Parathyroid adenoma (tissue), 2 donors: ENCODE results near the gene CHST10.

Experiments
- H2AFZ ChIP-seq: fragments of 300-600 bp; sonication (generic); one replicate; pipeline ENCODE4 v1.7.0; 2017; ENCODE audit warnings: antibody characterized with exemption, mild to moderate bottlenecking
- H3K27ac ChIP-seq: fragments of 300-600 bp; sonication (generic); one replicate; pipeline ENCODE4 v1.7.0; 2017
- H3K27me3 ChIP-seq: fragments of 300-600 bp; sonication (generic); one replicate; pipeline ENCODE4 v1.7.0; 2017; ENCODE audit warnings: low read length; ENCODE audit not compliant: control insufficient read depth, insufficient read depth
- H3K36me3 ChIP-seq: fragments of 300-600 bp; sonication (generic); one replicate; pipeline ENCODE4 v1.7.0; 2017; ENCODE audit warnings: low read length; ENCODE audit not compliant: control insufficient read depth, insufficient read depth
- H3K4me1 ChIP-seq: fragments of 300-600 bp; sonication (generic); one replicate; pipeline ENCODE4 v1.7.0; 2017; ENCODE audit warnings: control low read depth
- H3K4me2 ChIP-seq: fragments of 300-600 bp; sonication (generic); one replicate; pipeline ENCODE4 v1.7.0; 2017; ENCODE audit warnings: low read length
- H3K4me3 ChIP-seq: fragments of 300-600 bp; sonication (generic); one replicate; pipeline ENCODE4 v1.7.0; 2017; ENCODE audit warnings: low read depth, low read length
- H3K79me2 ChIP-seq: fragments of 300-600 bp; sonication (generic); one replicate; pipeline ENCODE4 v1.7.0; 2017; ENCODE audit warnings: control low read depth
- H3K9ac ChIP-seq: fragments of 300-600 bp; sonication (generic); one replicate; pipeline ENCODE4 v1.7.0; 2017; ENCODE audit warnings: mild to moderate bottlenecking
- H3K9me3 ChIP-seq: fragments of 300-600 bp; sonication (generic); one replicate; pipeline ENCODE4 v1.7.0; 2017; ENCODE audit warnings: low read length; ENCODE audit not compliant: control insufficient read depth
- TF ChIP-seq, protein P1 (sequence below): fragments of 300-600 bp; sonication (generic); IDR thresholded peaks from one replicate; pipeline ENCODE4 v1.7.0; 2017; ENCODE audit warnings: antibody characterized with exemption, mild to moderate bottlenecking
- donor health status: primary hyperparathyroidism.

CHST10 gene

DNA sequence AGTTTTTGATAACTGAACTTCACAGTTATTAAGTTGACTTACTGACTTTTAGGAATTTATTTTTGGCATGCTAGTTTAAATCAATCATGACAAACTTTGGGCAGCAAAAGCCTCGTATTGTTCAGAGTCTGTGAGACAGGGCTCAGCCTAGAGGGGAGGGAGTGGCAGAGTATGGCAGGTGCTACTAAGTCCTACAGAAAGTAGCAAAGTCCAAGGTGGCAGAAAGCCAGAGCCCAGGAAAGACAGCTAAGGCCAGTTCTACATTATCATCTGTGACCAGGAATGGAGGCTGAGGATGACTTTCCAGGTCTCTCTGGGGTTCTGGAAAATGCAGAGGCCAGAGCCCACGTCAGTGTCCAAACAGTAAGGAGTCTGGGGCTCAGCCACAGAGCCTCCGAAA lies 34.2 kb downstream of the CHST10 start:
- Histone ChIP-seq H3K27ac (no peak overlapping the region), H3K4me3 (no peak overlapping the region), H3K4me2 (no peak overlapping the region), H2AFZ (no peak overlapping the region), H3K79me2 (no peaks in the 10 kb centered on the region), H3K27me3 (no peaks in the 10 kb centered on the region), H3K9me3 (no peaks in the 10 kb centered on the region), H3K36me3 (no peaks in the 10 kb centered on the region), H3K9ac (no peak overlapping the region), H3K4me1 (no peaks in the 10 kb centered on the region)
- TF ChIP-seq, protein P1, sequence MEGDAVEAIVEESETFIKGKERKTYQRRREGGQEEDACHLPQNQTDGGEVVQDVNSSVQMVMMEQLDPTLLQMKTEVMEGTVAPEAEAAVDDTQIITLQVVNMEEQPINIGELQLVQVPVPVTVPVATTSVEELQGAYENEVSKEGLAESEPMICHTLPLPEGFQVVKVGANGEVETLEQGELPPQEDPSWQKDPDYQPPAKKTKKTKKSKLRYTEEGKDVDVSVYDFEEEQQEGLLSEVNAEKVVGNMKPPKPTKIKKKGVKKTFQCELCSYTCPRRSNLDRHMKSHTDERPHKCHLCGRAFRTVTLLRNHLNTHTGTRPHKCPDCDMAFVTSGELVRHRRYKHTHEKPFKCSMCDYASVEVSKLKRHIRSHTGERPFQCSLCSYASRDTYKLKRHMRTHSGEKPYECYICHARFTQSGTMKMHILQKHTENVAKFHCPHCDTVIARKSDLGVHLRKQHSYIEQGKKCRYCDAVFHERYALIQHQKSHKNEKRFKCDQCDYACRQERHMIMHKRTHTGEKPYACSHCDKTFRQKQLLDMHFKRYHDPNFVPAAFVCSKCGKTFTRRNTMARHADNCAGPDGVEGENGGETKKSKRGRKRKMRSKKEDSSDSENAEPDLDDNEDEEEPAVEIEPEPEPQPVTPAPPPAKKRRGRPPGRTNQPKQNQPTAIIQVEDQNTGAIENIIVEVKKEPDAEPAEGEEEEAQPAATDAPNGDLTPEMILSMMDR, result no peak

DNA sequence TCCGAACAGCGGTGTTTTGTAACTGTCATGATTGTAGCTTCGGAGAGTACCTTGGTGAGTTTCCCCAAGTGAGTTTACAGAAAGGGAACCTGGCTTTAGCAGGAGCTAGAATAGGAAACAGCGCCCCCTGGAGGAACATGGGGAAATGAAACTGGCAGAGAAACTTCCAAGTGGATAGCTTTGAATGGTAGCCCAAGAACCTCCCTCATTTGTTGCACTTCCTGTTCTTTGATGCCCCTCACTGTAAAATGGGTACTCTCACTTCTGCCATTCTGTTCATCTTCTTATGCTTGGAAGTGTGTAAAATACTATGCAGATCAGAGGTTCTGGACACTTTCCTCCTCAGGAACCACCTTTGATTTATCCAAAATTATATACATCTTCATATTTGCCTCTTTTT lies 36.2 kb downstream of the CHST10 start:
- H3K4me1 ChIP-seq, result no peaks in the 10 kb centered on the region
- no peak overlapping the region for H3K4me3 ChIP-seq
- H3K27me3 ChIP-seq, result no peaks in the 10 kb centered on the region
- no peaks in the 10 kb centered on the region for H3K36me3 ChIP-seq
- H3K79me2 ChIP-seq, result no peaks in the 10 kb centered on the region
- no peak overlapping the region for H3K27ac ChIP-seq
- H3K4me2 ChIP-seq, result no peak overlapping the region
- H3K9me3 ChIP-seq, result no peaks in the 10 kb centered on the region
- H2AFZ ChIP-seq, result peak overlapping the region; percentile 65
- TF ChIP-seq, protein P1, result peak; percentile 85
- no peak overlapping the region for H3K9ac ChIP-seq

DNA sequence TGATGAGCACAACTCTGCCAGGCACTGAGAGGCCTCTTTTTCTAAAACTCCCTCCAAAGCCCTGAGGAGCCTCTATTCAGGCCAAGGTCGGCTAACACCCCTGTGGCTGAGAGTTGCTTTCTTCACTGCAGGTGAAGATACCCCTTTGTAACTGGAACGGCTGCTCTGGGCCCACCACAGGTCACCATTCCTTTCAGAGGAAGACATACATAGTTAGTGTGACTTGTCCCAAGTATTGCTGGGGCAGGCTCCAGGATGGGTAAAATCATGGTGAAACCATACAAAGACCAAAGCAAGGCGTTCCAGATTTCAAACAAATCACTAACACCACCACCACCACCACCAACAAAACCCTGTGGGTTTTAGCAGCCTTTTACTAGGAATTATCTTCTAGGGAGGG lies 36.8 kb downstream of the CHST10 start:
- no peak overlapping the region for H3K9ac ChIP-seq

DNA sequence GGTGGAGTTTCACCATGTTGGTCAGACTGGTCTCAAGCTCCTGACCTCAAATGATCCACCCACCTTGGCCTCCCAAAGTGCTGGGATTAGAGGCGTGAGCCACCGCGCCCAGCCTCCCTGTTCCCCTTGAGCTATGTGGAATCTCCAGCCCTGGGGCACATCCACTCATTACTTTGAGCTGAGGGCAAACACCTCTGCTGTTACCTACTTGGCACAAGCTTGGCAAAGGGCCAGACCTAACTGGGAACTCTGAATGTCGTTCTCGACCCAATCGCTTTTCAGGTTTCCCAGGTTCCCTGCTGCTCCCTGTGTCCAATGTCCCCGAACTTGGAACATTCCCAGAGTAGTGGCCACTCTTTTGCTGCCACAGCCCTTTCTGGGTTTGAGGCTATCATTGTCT lies 40.6 kb downstream of the CHST10 start:
- H3K4me2 ChIP-seq, result no peak overlapping the region
- H3K4me3 ChIP-seq, result no peak overlapping the region
- H3K79me2 ChIP-seq, result no peaks in the 10 kb centered on the region
- TF ChIP-seq, protein P1, result no peak
- H3K9me3 ChIP-seq, result no peaks in the 10 kb centered on the region
- no peaks in the 10 kb centered on the region for H3K4me1 ChIP-seq
- H3K9ac ChIP-seq, result no peak overlapping the region
- H3K36me3 ChIP-seq, result no peaks in the 10 kb centered on the region
- no peak overlapping the region for H2AFZ ChIP-seq
- no peak overlapping the region for H3K27ac ChIP-seq
- no peaks in the 10 kb centered on the region for H3K27me3 ChIP-seq

More for the DNA sequence above, 36.8 kb downstream of the CHST10 start:
- Histone ChIP-seq H3K36me3 (no peaks in the 10 kb centered on the region), H3K4me1 (no peaks in the 10 kb centered on the region), H3K79me2 (no peaks in the 10 kb centered on the region), H3K9me3 (no peaks in the 10 kb centered on the region), H3K4me3 (no peak overlapping the region), H3K27ac (no peak overlapping the region), H2AFZ (peak overlapping the region; percentile 65), H3K4me2 (no peak overlapping the region), H3K27me3 (no peaks in the 10 kb centered on the region)
- TF ChIP-seq, protein P1, result no peak

DNA sequence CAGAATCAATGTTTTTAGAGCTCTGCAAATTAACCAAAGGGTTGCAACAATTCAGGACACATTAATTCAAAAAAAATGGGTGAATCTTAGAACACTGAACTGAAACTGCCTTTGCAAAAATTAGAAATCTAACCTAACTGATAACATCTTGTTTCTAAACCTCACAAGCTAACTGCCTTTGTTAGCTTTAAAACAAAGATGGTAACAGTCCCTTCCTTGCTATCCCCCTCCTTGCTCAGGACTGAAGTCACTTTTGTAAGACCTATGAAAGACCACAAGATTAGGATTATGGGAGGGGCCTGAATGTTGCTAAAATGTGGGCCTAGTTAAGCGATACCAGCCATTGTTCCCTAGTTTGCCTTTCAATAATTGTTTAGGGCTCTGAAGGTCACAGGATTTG lies 50.3 kb downstream of the CHST10 start:
- H3K4me2 ChIP-seq, result no peak overlapping the region
- no peaks in the 10 kb centered on the region for H3K4me1 ChIP-seq
- no peak overlapping the region for H3K4me3 ChIP-seq
- H3K9me3 ChIP-seq, result no peaks in the 10 kb centered on the region
- no peak overlapping the region for H3K27ac ChIP-seq
- H3K27me3 ChIP-seq, result no peaks in the 10 kb centered on the region
- TF ChIP-seq, protein P1, result no peak
- no peaks in the 10 kb centered on the region for H3K36me3 ChIP-seq
- no peak overlapping the region for H3K9ac ChIP-seq
- H3K79me2 ChIP-seq, result no peaks in the 10 kb centered on the region
- H2AFZ ChIP-seq, result no peak overlapping the region
